ENCODE results near the gene PF4V1. TPM values are rescaled to one million over a fixed set of nuclear protein-coding genes. Genes with fewer than 3 reads are reported as not detected.

Gene PF4V1
- total and polyA plus RNA-seq, 8 donors: not detected

DNA sequence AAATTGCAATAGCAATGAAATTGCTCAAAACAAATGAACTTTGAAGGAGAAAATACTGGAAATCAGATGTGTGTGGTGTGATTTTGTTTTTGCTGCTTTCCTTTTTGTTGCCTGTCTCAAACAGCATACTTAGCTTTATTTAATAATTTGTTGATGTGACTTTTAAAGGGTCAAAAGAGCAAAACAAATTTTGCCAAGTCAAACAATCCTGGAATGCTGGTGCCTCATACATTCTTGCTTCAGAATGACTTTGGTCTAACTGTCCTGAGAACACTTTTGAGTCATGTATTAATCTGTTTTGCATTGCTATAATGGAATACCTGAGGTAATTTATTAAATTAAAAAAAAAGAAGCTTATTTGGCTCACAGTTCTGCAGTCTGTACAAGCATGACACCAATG is 3.4 kb downstream of the PF4V1 start:
- TF ChIP-seq, protein P1, sequence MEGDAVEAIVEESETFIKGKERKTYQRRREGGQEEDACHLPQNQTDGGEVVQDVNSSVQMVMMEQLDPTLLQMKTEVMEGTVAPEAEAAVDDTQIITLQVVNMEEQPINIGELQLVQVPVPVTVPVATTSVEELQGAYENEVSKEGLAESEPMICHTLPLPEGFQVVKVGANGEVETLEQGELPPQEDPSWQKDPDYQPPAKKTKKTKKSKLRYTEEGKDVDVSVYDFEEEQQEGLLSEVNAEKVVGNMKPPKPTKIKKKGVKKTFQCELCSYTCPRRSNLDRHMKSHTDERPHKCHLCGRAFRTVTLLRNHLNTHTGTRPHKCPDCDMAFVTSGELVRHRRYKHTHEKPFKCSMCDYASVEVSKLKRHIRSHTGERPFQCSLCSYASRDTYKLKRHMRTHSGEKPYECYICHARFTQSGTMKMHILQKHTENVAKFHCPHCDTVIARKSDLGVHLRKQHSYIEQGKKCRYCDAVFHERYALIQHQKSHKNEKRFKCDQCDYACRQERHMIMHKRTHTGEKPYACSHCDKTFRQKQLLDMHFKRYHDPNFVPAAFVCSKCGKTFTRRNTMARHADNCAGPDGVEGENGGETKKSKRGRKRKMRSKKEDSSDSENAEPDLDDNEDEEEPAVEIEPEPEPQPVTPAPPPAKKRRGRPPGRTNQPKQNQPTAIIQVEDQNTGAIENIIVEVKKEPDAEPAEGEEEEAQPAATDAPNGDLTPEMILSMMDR (IDR thresholded peaks at IDR 0.05): no peak
- no peak for TF ChIP-seq POLR2AphosphoS5 (IDR thresholded peaks at IDR 0.05)
- no peak for TF ChIP-seq POLR2A (IDR thresholded peaks at IDR 0.05)
- TF ChIP-seq EP300 (IDR thresholded peaks at IDR 0.05): no peak
- intact Hi-C loops (cut with DNase I; ENCODE audit: low total_unique reads): no loop called here

DNA sequence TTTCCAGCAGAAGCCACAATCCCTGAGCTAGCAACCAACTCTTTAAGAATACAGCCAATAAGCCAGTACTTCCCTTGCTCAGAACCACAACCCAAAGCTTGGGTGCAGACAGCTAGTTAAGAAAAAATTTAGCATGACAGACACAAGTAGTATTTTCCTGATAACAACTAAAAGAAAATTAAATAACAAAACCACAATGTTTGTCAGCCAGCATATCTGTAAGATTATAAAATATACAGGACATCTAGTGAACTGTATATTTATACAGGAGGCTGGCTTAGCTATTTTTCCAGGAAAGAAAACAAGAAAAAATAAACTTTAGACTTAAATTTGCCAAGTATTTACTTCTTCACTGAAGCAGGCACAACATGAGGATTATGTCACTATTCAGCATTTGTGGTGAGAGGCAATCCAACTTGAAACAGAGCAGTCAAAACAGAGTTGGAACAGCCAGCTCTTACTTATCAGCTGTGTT is 6.6 kb downstream of the PF4V1 start:
- H3K9me3 ChIP-seq: no peaks in the 10 kb centered on the region
- H3K36me3 ChIP-seq: no peaks in the 10 kb centered on the region
- TF ChIP-seq POLR2A (IDR thresholded peaks at IDR 0.05): no peak
- TF ChIP-seq, protein P1 (IDR thresholded peaks at IDR 0.05): no peak
- TF ChIP-seq POLR2AphosphoS5 (IDR thresholded peaks at IDR 0.05): no peak
- TF ChIP-seq EP300 (IDR thresholded peaks at IDR 0.05): no peak
- H3K27me3 ChIP-seq: no peaks in the 10 kb centered on the region
- no peak overlapping the region for H3K4me3 ChIP-seq
- no peak for DNase-seq
- H3K27ac ChIP-seq: no peak overlapping the region
- H3K4me1 ChIP-seq: no peaks in the 10 kb centered on the region
- intact Hi-C loops (cut with DNase I; ENCODE audit: low total_unique reads): no loop called here

More for the DNA sequence above, 3.4 kb downstream of the PF4V1 start:
- no peaks in the 10 kb centered on the region for H3K9me3 ChIP-seq
- H3K27me3 ChIP-seq: peaks cover 0 to 19% (median 0%) of the 10 kb centered on the region in 3 donors
- no peak for DNase-seq
- H3K4me3 ChIP-seq: no peak overlapping the region
- H3K27ac ChIP-seq: no peak overlapping the region
- no peaks in the 10 kb centered on the region for H3K36me3 ChIP-seq
- peaks cover 0 to 11% (median 4%) of the 10 kb centered on the region in 4 donors for H3K4me1 ChIP-seq

DNA sequence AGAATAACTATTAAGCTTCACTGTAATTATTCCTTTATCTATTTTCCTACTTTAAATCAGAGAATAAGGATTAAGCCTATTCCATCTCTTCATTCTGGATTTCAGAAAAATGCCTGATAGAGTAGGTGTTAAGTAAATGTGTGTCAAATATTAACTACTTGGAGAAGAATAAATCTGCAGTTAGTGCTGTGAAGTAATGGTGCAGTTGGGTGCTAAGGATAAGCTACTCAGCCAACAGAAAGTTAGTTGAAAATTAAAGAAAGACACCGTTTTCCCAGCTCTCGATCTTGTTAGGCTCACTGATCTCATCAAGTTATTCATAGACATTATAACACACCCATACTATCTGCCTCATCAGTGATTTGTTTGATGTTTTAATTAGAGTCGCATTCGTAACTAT is 7.1 kb downstream of the PF4V1 start:
- no peak for TF ChIP-seq EP300 (IDR thresholded peaks at IDR 0.05)
- no peak for TF ChIP-seq POLR2A (IDR thresholded peaks at IDR 0.05)
- TF ChIP-seq, protein P1 (IDR thresholded peaks at IDR 0.05): no peak
- TF ChIP-seq POLR2AphosphoS5 (IDR thresholded peaks at IDR 0.05): no peak
- intact Hi-C loops (cut with DNase I; ENCODE audit: low total_unique reads): no loop called here
- Histone ChIP-seq H3K27ac (no peak overlapping the region), H3K4me3 (no peak overlapping the region), H3K36me3 (no peaks in the 10 kb centered on the region), H3K4me1 (no peaks in the 10 kb centered on the region), H3K27me3 (no peaks in the 10 kb centered on the region), H3K9me3 (no peaks in the 10 kb centered on the region)
- 39 to 50% (median 41%) methylated on average over 4 of the region's 4 CpGs for WGBS, 5 donors
- no peak for DNase-seq

DNA sequence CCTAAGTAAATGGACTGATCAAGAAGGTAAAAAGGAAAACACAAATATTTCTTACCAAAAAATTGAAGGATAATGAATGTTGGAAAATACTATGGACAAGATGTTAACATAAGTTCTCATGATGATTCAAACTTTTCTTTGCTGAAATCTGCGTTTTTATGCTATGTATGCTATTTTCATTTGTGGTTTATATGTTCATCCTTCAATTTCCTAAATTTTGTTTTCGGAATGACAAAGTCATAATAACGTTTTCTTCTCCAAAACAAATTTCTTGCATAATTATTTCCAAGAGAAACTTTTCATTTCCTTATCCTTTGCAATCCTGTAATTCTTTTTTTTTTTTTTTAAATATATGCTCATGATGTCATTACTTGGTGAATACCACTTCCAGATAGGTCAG is 7.8 kb downstream of the PF4V1 start:
- H3K27me3 ChIP-seq: no peaks in the 10 kb centered on the region
- no peaks in the 10 kb centered on the region for H3K9me3 ChIP-seq
- H3K4me1 ChIP-seq: no peaks in the 10 kb centered on the region
- WGBS, 5 donors: 81 to 90% (median 86%) methylated on average over 3 of the region's 3 CpGs
- no peak overlapping the region for H3K4me3 ChIP-seq
- no peaks in the 10 kb centered on the region for H3K36me3 ChIP-seq
- TF ChIP-seq POLR2A (IDR thresholded peaks at IDR 0.05) (no peak), POLR2AphosphoS5 (IDR thresholded peaks at IDR 0.05) (no peak), EP300 (IDR thresholded peaks at IDR 0.05) (no peak)
- TF ChIP-seq, protein P1 (IDR thresholded peaks at IDR 0.05): no peak
- intact Hi-C loops (cut with DNase I; ENCODE audit: low total_unique reads): no loop called here
- no peak for DNase-seq
- H3K27ac ChIP-seq: no peak overlapping the region
